Neural progenitor cell (in vitro differentiated cells): ENCODE results near the gene CPN2.

Experiments used
- EZH2phosphoT487 ChIP-seq: fragments of 200-600 bp; sonication (generic); IDR thresholded peaks from 2 replicates; pipeline ENCODE4 v1.6.1; 2017; ENCODE audit warnings: antibody characterized with exemption
- TF ChIP-seq, protein P1 (sequence below): fragments of 200-600 bp; sonication (generic); IDR thresholded peaks from 2 replicates; pipeline ENCODE4 v1.5.1; 2017; ENCODE audit warnings: antibody characterized with exemption, mild to moderate bottlenecking

DNA sequence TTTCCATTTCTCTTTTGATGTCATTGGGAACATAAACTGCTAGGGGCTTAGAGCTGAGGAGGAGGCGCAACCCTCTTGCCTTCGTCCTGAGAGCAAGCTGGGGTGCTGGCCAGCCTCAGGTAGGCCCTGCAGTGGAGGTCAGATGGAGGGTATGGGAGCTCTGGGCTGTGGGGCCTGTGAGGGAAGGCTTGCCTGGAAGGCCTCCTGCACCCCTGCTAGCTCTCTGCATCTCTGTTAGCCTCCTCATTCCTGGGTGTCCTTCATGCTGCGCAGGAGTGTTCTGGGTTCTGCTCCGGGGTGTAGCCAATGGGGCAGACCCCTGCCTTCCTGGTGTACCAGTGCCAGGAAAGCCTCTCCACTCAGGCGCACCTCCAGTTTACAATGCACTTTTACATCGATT, 36.1 kb upstream of the CPN2 start:
- TF ChIP-seq, protein P1, sequence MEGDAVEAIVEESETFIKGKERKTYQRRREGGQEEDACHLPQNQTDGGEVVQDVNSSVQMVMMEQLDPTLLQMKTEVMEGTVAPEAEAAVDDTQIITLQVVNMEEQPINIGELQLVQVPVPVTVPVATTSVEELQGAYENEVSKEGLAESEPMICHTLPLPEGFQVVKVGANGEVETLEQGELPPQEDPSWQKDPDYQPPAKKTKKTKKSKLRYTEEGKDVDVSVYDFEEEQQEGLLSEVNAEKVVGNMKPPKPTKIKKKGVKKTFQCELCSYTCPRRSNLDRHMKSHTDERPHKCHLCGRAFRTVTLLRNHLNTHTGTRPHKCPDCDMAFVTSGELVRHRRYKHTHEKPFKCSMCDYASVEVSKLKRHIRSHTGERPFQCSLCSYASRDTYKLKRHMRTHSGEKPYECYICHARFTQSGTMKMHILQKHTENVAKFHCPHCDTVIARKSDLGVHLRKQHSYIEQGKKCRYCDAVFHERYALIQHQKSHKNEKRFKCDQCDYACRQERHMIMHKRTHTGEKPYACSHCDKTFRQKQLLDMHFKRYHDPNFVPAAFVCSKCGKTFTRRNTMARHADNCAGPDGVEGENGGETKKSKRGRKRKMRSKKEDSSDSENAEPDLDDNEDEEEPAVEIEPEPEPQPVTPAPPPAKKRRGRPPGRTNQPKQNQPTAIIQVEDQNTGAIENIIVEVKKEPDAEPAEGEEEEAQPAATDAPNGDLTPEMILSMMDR, result no peak
- TF ChIP-seq EZH2phosphoT487, result no peak
